ENCODE data around the gene PPP1R37. TPM values are rescaled to one million over a fixed set of nuclear protein-coding genes. Genes with fewer than 3 reads are reported as not detected.
"Not testable (repeated sequence)": the region's sequence is repeated elsewhere in the genome, so short reads cannot be mapped to it uniquely, and the experiment has no call there.

The PPP1R37 gene
- total RNA-seq, 1 donor: 53.6 TPM

- H3K4me3 ChIP-seq (ENCODE audit: insufficient read depth, low read length): no peak overlapping the region
- no peak overlapping the region for H3K4me2 ChIP-seq (ENCODE audit: insufficient read depth, low read length)
- H2AFZ ChIP-seq (ENCODE audit: low read length): no peak overlapping the region
- H3K36me3 ChIP-seq (ENCODE audit: insufficient read depth, low read length): no peaks in the 10 kb centered on the region
- H4K20me1 ChIP-seq (ENCODE audit: insufficient read depth, low read length): peaks cover 78% of the 10 kb centered on the region
- H3K27me3 ChIP-seq (ENCODE audit: insufficient read depth, low read length): no peaks in the 10 kb centered on the region
- TF ChIP-seq CTCF (IDR thresholded peaks at IDR 0.05; ENCODE audit: extremely low read depth, low read depth, low read length): no peak
- DNase-seq (ENCODE audit: insufficient read length, low spot score, missing footprints): no peak
- no peaks in the 10 kb centered on the region for H3K9me3 ChIP-seq (ENCODE audit: low read depth, low read length)
- H3K79me2 ChIP-seq (ENCODE audit: insufficient read depth, low read length): peaks cover 97% of the 10 kb centered on the region
- no peak overlapping the region for H3K27ac ChIP-seq (ENCODE audit: low read depth, low read length)
- H3K4me1 ChIP-seq (ENCODE audit: insufficient read depth, low read length): peaks cover 33% of the 10 kb centered on the region
Observed at GRCh38 chr19:45102481-45102880, 9.5 kb downstream of the PPP1R37 start.

GRCh38 chr19:45103156-45103507, 10.2 kb downstream of the PPP1R37 start:
- Histone ChIP-seq H3K79me2 (ENCODE audit: insufficient read depth, low read length) (peaks cover 97% of the 10 kb centered on the region), H3K36me3 (ENCODE audit: insufficient read depth, low read length) (no peaks in the 10 kb centered on the region), H3K9me3 (ENCODE audit: low read depth, low read length) (no peaks in the 10 kb centered on the region), H3K4me2 (ENCODE audit: insufficient read depth, low read length) (peak overlapping the region; percentile 39), H3K4me1 (ENCODE audit: insufficient read depth, low read length) (peaks cover 27% of the 10 kb centered on the region), H3K27me3 (ENCODE audit: insufficient read depth, low read length) (no peaks in the 10 kb centered on the region), H4K20me1 (ENCODE audit: insufficient read depth, low read length) (peaks cover 78% of the 10 kb centered on the region), H3K4me3 (ENCODE audit: insufficient read depth, low read length) (peak overlapping the region; percentile 42), H2AFZ (ENCODE audit: low read length) (no peak overlapping the region), H3K27ac (ENCODE audit: low read depth, low read length) (no peak overlapping the region)
- no peak for TF ChIP-seq CTCF (IDR thresholded peaks at IDR 0.05; ENCODE audit: extremely low read depth, low read depth, low read length)
- no peak for DNase-seq (ENCODE audit: insufficient read length, low spot score, missing footprints)

GRCh38 chr19:45103508-45104319, 10.7 kb downstream of the PPP1R37 start:
- no peak for DNase-seq (ENCODE audit: insufficient read length, low spot score, missing footprints)
- Histone ChIP-seq H4K20me1 (ENCODE audit: insufficient read depth, low read length) (peaks cover 73% of the 10 kb centered on the region), H3K27ac (ENCODE audit: low read depth, low read length) (no peak overlapping the region), H3K4me1 (ENCODE audit: insufficient read depth, low read length) (peaks cover 21% of the 10 kb centered on the region), H3K4me2 (ENCODE audit: insufficient read depth, low read length) (peak overlapping the region; percentile 39), H3K27me3 (ENCODE audit: insufficient read depth, low read length) (no peaks in the 10 kb centered on the region), H3K4me3 (ENCODE audit: insufficient read depth, low read length) (peak overlapping the region; percentile 42), H3K79me2 (ENCODE audit: insufficient read depth, low read length) (peaks cover 97% of the 10 kb centered on the region), H2AFZ (ENCODE audit: low read length) (no peak overlapping the region), H3K36me3 (ENCODE audit: insufficient read depth, low read length) (no peaks in the 10 kb centered on the region), H3K9me3 (ENCODE audit: low read depth, low read length) (no peaks in the 10 kb centered on the region)
- TF ChIP-seq CTCF (IDR thresholded peaks at IDR 0.05; ENCODE audit: extremely low read depth, low read depth, low read length): no peak

GRCh38 chr19:45104658-45105349, 11.8 kb downstream of the PPP1R37 start:
- Histone ChIP-seq H3K79me2 (ENCODE audit: insufficient read depth, low read length) (peaks cover 97% of the 10 kb centered on the region), H3K27me3 (ENCODE audit: insufficient read depth, low read length) (no peaks in the 10 kb centered on the region), H2AFZ (ENCODE audit: low read length) (no peak overlapping the region), H4K20me1 (ENCODE audit: insufficient read depth, low read length) (peaks cover 70% of the 10 kb centered on the region), H3K9me3 (ENCODE audit: low read depth, low read length) (no peaks in the 10 kb centered on the region), H3K4me1 (ENCODE audit: insufficient read depth, low read length) (peaks cover 13% of the 10 kb centered on the region), H3K36me3 (ENCODE audit: insufficient read depth, low read length) (no peaks in the 10 kb centered on the region), H3K27ac (ENCODE audit: low read depth, low read length) (no peak overlapping the region), H3K4me3 (ENCODE audit: insufficient read depth, low read length) (no peak overlapping the region), H3K4me2 (ENCODE audit: insufficient read depth, low read length) (no peak overlapping the region)
- TF ChIP-seq CTCF (IDR thresholded peaks at IDR 0.05; ENCODE audit: extremely low read depth, low read depth, low read length): no peak
- DNase-seq (ENCODE audit: insufficient read length, low spot score, missing footprints): no peak

GRCh38 chr19:45106363-45106762, 13.4 kb downstream of the PPP1R37 start:
- not testable (repeated sequence) for H3K4me1 ChIP-seq (ENCODE audit: insufficient read depth, low read length); H2AFZ ChIP-seq (ENCODE audit: low read length); H3K4me3 ChIP-seq (ENCODE audit: insufficient read depth, low read length); H3K4me2 ChIP-seq (ENCODE audit: insufficient read depth, low read length); H3K9me3 ChIP-seq (ENCODE audit: low read depth, low read length); H3K27ac ChIP-seq (ENCODE audit: low read depth, low read length); H3K27me3 ChIP-seq (ENCODE audit: insufficient read depth, low read length); DNase-seq (ENCODE audit: insufficient read length, low spot score, missing footprints); H3K36me3 ChIP-seq (ENCODE audit: insufficient read depth, low read length)
- Histone ChIP-seq H3K79me2 (ENCODE audit: insufficient read depth, low read length) (peaks cover 95% of the 10 kb centered on the region), H4K20me1 (ENCODE audit: insufficient read depth, low read length) (peaks cover 66% of the 10 kb centered on the region)

All from osteoblast (primary cell).